Ishikawa (cell line): ENCODE measurements around the gene ITGA1.

Source experiments
- EP300 ChIP-seq: IDR thresholded peaks from 2 replicates; pipeline ENCODE4 v1.6.1; 2012; ENCODE audit warnings: borderline replicate concordance
- RAD21 ChIP-seq: IDR thresholded peaks from 2 replicates; pipeline ENCODE4 v1.6.1; 2012; ENCODE audit warnings: low read depth
- TAF1 ChIP-seq: IDR thresholded peaks from 2 replicates; pipeline ENCODE4 v1.6.1; 2012; ENCODE audit warnings: low read depth, mild to moderate bottlenecking
- YY1 ChIP-seq: IDR thresholded peaks from 2 replicates; pipeline ENCODE4 v1.6.1; 2012; ENCODE audit warnings: low read depth
- TF ChIP-seq, protein P1 (sequence below): IDR thresholded peaks from 2 replicates; pipeline ENCODE4 v1.6.1; 2012; ENCODE audit warnings: low read depth, mild to moderate bottlenecking
- TF ChIP-seq, protein P2 (sequence below): IDR thresholded peaks from 2 replicates; pipeline ENCODE4 v1.6.1; 2012

DNA sequence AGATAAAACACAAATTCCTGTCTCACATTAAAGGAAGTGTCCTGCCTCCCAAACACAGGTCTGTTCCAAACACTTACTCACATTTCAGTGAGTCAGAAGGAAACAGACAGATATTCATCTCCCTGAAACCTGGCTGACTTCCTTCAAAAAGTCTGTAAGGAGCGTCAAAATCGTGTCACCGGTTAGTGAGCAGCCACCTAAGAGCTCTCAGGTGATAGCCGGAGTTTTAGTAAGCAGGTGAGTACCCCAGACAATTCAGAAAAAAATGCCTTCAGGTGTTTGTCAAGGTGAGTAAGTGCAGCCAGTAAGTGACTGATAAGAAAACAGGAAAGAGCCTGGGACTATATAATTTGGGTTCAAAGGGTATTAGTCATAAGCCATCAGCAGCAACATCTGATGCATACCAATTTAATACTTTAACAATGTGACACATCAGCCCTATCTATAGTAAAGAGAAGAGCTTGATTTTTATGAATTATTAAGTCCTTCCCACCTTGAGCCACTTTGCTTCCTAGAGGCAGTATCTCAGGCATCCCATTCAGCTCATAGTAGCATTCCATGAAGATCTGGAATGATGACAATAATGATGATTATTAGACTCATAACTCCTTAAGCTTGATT lies 200.1 kb downstream of the ITGA1 start:
- TF ChIP-seq, protein P1, sequence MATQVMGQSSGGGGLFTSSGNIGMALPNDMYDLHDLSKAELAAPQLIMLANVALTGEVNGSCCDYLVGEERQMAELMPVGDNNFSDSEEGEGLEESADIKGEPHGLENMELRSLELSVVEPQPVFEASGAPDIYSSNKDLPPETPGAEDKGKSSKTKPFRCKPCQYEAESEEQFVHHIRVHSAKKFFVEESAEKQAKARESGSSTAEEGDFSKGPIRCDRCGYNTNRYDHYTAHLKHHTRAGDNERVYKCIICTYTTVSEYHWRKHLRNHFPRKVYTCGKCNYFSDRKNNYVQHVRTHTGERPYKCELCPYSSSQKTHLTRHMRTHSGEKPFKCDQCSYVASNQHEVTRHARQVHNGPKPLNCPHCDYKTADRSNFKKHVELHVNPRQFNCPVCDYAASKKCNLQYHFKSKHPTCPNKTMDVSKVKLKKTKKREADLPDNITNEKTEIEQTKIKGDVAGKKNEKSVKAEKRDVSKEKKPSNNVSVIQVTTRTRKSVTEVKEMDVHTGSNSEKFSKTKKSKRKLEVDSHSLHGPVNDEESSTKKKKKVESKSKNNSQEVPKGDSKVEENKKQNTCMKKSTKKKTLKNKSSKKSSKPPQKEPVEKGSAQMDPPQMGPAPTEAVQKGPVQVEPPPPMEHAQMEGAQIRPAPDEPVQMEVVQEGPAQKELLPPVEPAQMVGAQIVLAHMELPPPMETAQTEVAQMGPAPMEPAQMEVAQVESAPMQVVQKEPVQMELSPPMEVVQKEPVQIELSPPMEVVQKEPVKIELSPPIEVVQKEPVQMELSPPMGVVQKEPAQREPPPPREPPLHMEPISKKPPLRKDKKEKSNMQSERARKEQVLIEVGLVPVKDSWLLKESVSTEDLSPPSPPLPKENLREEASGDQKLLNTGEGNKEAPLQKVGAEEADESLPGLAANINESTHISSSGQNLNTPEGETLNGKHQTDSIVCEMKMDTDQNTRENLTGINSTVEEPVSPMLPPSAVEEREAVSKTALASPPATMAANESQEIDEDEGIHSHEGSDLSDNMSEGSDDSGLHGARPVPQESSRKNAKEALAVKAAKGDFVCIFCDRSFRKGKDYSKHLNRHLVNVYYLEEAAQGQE = no peak
- no peak for TF ChIP-seq TAF1
- no peak for TF ChIP-seq EP300
- TF ChIP-seq RAD21 = no peak
- TF ChIP-seq, protein P2, sequence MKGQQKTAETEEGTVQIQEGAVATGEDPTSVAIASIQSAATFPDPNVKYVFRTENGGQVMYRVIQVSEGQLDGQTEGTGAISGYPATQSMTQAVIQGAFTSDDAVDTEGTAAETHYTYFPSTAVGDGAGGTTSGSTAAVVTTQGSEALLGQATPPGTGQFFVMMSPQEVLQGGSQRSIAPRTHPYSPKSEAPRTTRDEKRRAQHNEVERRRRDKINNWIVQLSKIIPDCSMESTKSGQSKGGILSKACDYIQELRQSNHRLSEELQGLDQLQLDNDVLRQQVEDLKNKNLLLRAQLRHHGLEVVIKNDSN = no peak
- no peak for TF ChIP-seq YY1
